Measurements from ENCODE around the gene ARID1A.

ARID1A gene

DNA sequence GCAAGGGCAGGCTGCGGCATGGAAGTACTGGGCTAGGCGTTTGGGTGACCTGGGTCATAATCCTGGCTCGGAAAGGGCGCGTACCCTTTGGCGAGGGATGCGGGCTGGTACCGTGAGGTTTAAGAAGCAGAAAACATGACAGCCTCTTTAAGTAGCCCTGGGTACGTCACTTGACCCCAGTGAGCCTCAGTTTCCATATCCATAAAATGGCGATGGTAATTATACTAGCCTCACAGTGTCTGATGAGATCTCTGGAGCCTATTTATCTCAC is 92.6 kb downstream of the ARID1A start:
- DNase-seq (ENCODE audit: low read depth), result no peak
- TF ChIP-seq, protein P1, sequence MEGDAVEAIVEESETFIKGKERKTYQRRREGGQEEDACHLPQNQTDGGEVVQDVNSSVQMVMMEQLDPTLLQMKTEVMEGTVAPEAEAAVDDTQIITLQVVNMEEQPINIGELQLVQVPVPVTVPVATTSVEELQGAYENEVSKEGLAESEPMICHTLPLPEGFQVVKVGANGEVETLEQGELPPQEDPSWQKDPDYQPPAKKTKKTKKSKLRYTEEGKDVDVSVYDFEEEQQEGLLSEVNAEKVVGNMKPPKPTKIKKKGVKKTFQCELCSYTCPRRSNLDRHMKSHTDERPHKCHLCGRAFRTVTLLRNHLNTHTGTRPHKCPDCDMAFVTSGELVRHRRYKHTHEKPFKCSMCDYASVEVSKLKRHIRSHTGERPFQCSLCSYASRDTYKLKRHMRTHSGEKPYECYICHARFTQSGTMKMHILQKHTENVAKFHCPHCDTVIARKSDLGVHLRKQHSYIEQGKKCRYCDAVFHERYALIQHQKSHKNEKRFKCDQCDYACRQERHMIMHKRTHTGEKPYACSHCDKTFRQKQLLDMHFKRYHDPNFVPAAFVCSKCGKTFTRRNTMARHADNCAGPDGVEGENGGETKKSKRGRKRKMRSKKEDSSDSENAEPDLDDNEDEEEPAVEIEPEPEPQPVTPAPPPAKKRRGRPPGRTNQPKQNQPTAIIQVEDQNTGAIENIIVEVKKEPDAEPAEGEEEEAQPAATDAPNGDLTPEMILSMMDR (conservative IDR thresholded peaks at IDR 0.05; ENCODE audit: low read depth, low read length), result no peak
- peak overlapping the region; percentile 76 for H3K4me3 ChIP-seq (ENCODE audit: low read length)

GRCh38 chr1:26788836-26789611 is 93.2 kb downstream of the ARID1A start:
- TF ChIP-seq, protein P1 (conservative IDR thresholded peaks at IDR 0.05; ENCODE audit: low read depth, low read length), result peak; percentile 98
- peak overlapping the region; percentile 76 for H3K4me3 ChIP-seq (ENCODE audit: low read length)
- DNase-seq (ENCODE audit: low read depth), result no peak

DNA sequence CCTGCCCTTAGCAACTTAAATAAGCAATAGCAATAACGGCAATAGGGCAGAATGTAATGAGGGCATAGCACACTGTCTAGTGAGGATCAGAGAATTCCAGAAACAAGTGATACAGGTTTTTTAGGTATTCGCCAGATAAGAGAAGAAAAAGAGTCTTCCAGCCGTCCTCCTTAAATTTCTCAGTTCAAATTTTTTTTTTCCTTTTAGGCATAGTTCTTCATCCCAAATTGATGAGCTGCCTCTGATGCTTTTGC is 93.7 kb downstream of the ARID1A start:
- no peak for DNase-seq (ENCODE audit: low read depth)
- no peak overlapping the region for H3K4me3 ChIP-seq (ENCODE audit: low read length)
- TF ChIP-seq, protein P1 (conservative IDR thresholded peaks at IDR 0.05; ENCODE audit: low read depth, low read length), result no peak

DNA sequence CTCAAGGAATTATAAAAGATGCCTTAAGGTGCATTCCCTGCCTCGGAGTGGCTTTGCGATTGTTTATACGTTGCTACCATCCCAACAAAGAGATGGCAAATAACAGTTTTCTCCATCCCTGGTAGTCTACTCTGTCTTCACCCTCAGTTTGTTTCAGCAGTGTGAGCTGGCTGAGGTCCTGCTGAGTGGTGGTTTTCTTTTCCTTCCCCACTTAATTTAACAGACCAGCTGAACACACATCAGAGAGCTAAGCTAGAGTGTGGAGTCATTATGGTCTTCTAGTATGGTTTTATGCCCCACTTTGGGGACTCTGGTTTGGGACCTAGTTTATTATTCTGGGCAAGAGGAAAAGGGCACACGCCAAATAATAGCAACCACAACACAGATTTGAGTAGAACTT is 94.1 kb downstream of the ARID1A start:
- TF ChIP-seq, protein P1 (conservative IDR thresholded peaks at IDR 0.05; ENCODE audit: low read depth, low read length), result no peak
- DNase-seq (ENCODE audit: low read depth), result no peak

GRCh38 chr1:26790551-26790953 is 94.7 kb downstream of the ARID1A start:
- no peak for DNase-seq (ENCODE audit: low read depth)
- no peak overlapping the region for H3K4me3 ChIP-seq (ENCODE audit: low read length)
- TF ChIP-seq, protein P1 (conservative IDR thresholded peaks at IDR 0.05; ENCODE audit: low read depth, low read length), result no peak

More for the DNA sequence above, 94.1 kb downstream of the ARID1A start:
- H3K4me3 ChIP-seq (ENCODE audit: low read length), result no peak overlapping the region

DNA sequence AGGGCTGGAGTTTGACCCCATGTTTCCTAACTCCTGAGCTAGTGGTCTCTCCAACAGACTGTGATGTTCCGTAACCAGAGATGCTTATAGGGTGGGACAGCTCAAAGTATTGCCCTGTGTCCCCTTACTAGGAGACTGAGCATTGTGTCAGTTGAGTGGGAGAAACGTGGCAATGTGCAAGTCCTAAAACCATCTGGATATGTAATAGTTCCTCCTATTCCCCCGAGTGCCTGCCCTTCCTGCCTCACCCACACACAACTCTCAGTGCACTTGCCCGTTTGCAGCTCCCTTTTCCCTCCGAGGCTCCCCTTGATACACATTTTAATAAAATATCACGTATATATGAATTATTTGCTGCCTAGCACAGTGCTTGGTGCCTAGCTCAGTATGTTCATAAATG is 95.3 kb downstream of the ARID1A start:
- no peak for DNase-seq (ENCODE audit: low read depth)
- no peak overlapping the region for H3K4me3 ChIP-seq (ENCODE audit: low read length)
- TF ChIP-seq, protein P1 (conservative IDR thresholded peaks at IDR 0.05; ENCODE audit: low read depth, low read length), result no peak

DNA sequence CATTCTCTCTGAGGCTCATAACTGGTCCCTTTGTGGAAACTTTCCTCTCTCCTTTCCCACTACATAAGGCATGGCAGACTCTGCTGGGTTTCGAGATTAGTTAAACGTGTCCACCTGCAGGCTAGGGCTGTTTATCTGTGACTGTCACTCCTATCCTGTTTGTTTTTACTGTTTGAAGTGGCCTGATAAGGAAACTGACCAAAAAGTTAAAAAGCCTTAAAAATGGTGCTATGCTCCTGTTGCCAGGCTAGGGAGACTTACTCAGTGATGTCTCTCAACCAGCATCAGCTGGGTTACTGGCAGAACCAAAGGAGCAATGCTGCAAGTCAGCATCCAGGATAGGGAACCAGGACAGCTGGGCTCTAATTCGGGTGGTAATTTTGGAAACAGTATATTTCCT is 95.8 kb downstream of the ARID1A start:
- DNase-seq (ENCODE audit: low read depth), result no peak
- H3K4me3 ChIP-seq (ENCODE audit: low read length), result no peak overlapping the region
- TF ChIP-seq, protein P1 (conservative IDR thresholded peaks at IDR 0.05; ENCODE audit: low read depth, low read length), result no peak

All from retinal pigment epithelial cell (primary cell).